ENCODE measurements around the gene AMPH. TPM values are rescaled to one million over a fixed set of nuclear protein-coding genes. Genes with fewer than 3 reads are reported as not detected.

AMPH gene
- total and polyA plus RNA-seq, 2 experiments from 2014 or later: 0.48 to 1.4 TPM

GRCh38 chr7:38504684-38505083 lies 126.5 kb downstream of the AMPH start:
- no peak for TF ChIP-seq CTCF (IDR thresholded peaks at IDR 0.05; ENCODE audit: low read depth, low read length)
- no peaks in the 10 kb centered on the region for H3K9me3 ChIP-seq (ENCODE audit: low read depth)
- H3K27me3 ChIP-seq: peaks cover 11% of the 10 kb centered on the region
- no peak overlapping the region for H3K27ac ChIP-seq
- no peak for DNase-seq (ENCODE audit: low read depth in 1 of 2, low spot score in 1 of 2)
- H3K4me1 ChIP-seq (ENCODE audit: low read depth): no peaks in the 10 kb centered on the region
- H3K4me3 ChIP-seq: no peak overlapping the region
- no peaks in the 10 kb centered on the region for H3K36me3 ChIP-seq

- no peak for DNase-seq (ENCODE audit: low read depth in 1 of 2, low spot score in 1 of 2)
- no peaks in the 10 kb centered on the region for H3K4me1 ChIP-seq (ENCODE audit: low read depth)
- H3K4me3 ChIP-seq: no peak overlapping the region
- H3K27me3 ChIP-seq: peaks cover 11% of the 10 kb centered on the region
- H3K9me3 ChIP-seq (ENCODE audit: low read depth): no peaks in the 10 kb centered on the region
- no peak overlapping the region for H3K27ac ChIP-seq
- TF ChIP-seq CTCF (IDR thresholded peaks at IDR 0.05; ENCODE audit: low read depth, low read length): no peak
- H3K36me3 ChIP-seq: no peaks in the 10 kb centered on the region
Measured at GRCh38 chr7:38502848-38503247, 128.3 kb downstream of the AMPH start.

GRCh38 chr7:38502289-38502688 lies 128.9 kb downstream of the AMPH start:
- H3K27me3 ChIP-seq: peaks cover 9% of the 10 kb centered on the region
- no peak for TF ChIP-seq CTCF (IDR thresholded peaks at IDR 0.05; ENCODE audit: low read depth, low read length)
- H3K4me3 ChIP-seq: no peak overlapping the region
- no peaks in the 10 kb centered on the region for H3K36me3 ChIP-seq
- DNase-seq (ENCODE audit: low read depth in 1 of 2, low spot score in 1 of 2): no peak
- H3K4me1 ChIP-seq (ENCODE audit: low read depth): no peaks in the 10 kb centered on the region
- no peaks in the 10 kb centered on the region for H3K9me3 ChIP-seq (ENCODE audit: low read depth)
- H3K27ac ChIP-seq: no peak overlapping the region

GRCh38 chr7:38492010-38492409 lies 139.2 kb downstream of the AMPH start:
- Histone ChIP-seq H3K9me3 (ENCODE audit: low read depth) (no peaks in the 10 kb centered on the region), H3K4me1 (ENCODE audit: low read depth) (no peaks in the 10 kb centered on the region), H3K4me3 (no peak overlapping the region), H3K27me3 (no peaks in the 10 kb centered on the region), H3K27ac (no peak overlapping the region), H3K36me3 (no peaks in the 10 kb centered on the region)
- TF ChIP-seq CTCF (IDR thresholded peaks at IDR 0.05; ENCODE audit: low read depth, low read length): no peak
- DNase-seq (ENCODE audit: low read depth in 1 of 2, low spot score in 1 of 2): peak in 1 of 2 donors; percentile 1

GRCh38 chr7:38482521-38482920 lies 148.7 kb downstream of the AMPH start:
- Histone ChIP-seq H3K4me3 (no peak overlapping the region), H3K36me3 (no peaks in the 10 kb centered on the region), H3K27ac (no peak overlapping the region), H3K27me3 (no peaks in the 10 kb centered on the region), H3K9me3 (ENCODE audit: low read depth) (no peaks in the 10 kb centered on the region), H3K4me1 (ENCODE audit: low read depth) (no peaks in the 10 kb centered on the region)
- no peak for TF ChIP-seq CTCF (IDR thresholded peaks at IDR 0.05; ENCODE audit: low read depth, low read length)
- DNase-seq (ENCODE audit: low read depth in 1 of 2, low spot score in 1 of 2): no peak

GRCh38 chr7:38481401-38481800 lies 149.8 kb downstream of the AMPH start:
- TF ChIP-seq CTCF (IDR thresholded peaks at IDR 0.05; ENCODE audit: low read depth, low read length): no peak

More at GRCh38 chr7:38481401-38481800, 149.8 kb downstream of the AMPH start:
- no peaks in the 10 kb centered on the region for H3K4me1 ChIP-seq (ENCODE audit: low read depth)
- no peaks in the 10 kb centered on the region for H3K9me3 ChIP-seq (ENCODE audit: low read depth)
- H3K27me3 ChIP-seq: no peaks in the 10 kb centered on the region
- DNase-seq (ENCODE audit: low read depth in 1 of 2, low spot score in 1 of 2): no peak
- no peak overlapping the region for H3K27ac ChIP-seq
- no peak overlapping the region for H3K4me3 ChIP-seq
- H3K36me3 ChIP-seq: no peaks in the 10 kb centered on the region
